H9 (cell line): Measurements from ENCODE around the gene TTN. TPM values are rescaled to one million over a fixed set of nuclear protein-coding genes. Genes with fewer than 3 reads are reported as not detected.

Source experiments
- DNase-seq: peaks from one replicate; pipeline ENCODE4 v3.0.0-alpha.2; 2017
- H2AFZ ChIP-seq: one replicate; pipeline ENCODE4 v1.6.1; 2013; ENCODE audit warnings: mild to moderate bottlenecking, low read length, control low read depth, moderate library complexity
- H2AK5ac ChIP-seq: 2 replicates; pipeline ENCODE4 v1.6.1; 2013; ENCODE audit warnings: low read length, control low read depth, mixed read lengths; ENCODE audit not compliant: insufficient read length
- H2BK120ac ChIP-seq: one replicate; pipeline ENCODE4 v1.6.1; 2013; ENCODE audit warnings: low read depth, mild to moderate bottlenecking, low read length, control low read depth, inconsistent platforms; ENCODE audit not compliant: poor library complexity, severe bottlenecking
- H2BK12ac ChIP-seq: 2 replicates; pipeline ENCODE4 v1.6.1; 2013; ENCODE audit warnings: low read length, control low read depth, mixed read lengths, low read depth; ENCODE audit not compliant: insufficient read length
- H2BK15ac ChIP-seq: 2 replicates; pipeline ENCODE4 v1.6.1; 2013; ENCODE audit warnings: low read depth, low read length, control low read depth
- H2BK20ac ChIP-seq: one replicate; pipeline ENCODE4 v1.6.1; 2013; ENCODE audit warnings: low read depth, mild to moderate bottlenecking, low read length, control low read depth, inconsistent platforms; ENCODE audit not compliant: poor library complexity, severe bottlenecking
- H2BK5ac ChIP-seq: 2 replicates; pipeline ENCODE4 v1.6.1; 2013; ENCODE audit warnings: low read length, control low read depth, mixed read lengths; ENCODE audit not compliant: insufficient read length
- H3K14ac ChIP-seq: 2 replicates; pipeline ENCODE4 v1.6.1; 2013; ENCODE audit warnings: low read length, control low read depth; ENCODE audit not compliant: insufficient read depth
- H3K18ac ChIP-seq: 2 replicates; pipeline ENCODE4 v1.6.1; 2013; ENCODE audit warnings: low read depth, mild to moderate bottlenecking, mixed read lengths, low read length, control low read depth; ENCODE audit not compliant: insufficient read length
- H3K23ac ChIP-seq: 2 replicates; pipeline ENCODE4 v1.6.1; 2013; ENCODE audit warnings: low read length, control low read depth, mixed read lengths, low read depth; ENCODE audit not compliant: insufficient read length
- H3K23me2 ChIP-seq: 2 replicates; pipeline ENCODE4 v1.6.1; 2013; ENCODE audit warnings: low read depth, mild to moderate bottlenecking, mixed read lengths, low read length, control low read depth; ENCODE audit not compliant: insufficient read length, poor library complexity, severe bottlenecking
- H3K27ac ChIP-seq: 2 replicates; pipeline ENCODE4 v1.5.1; 2013; ENCODE audit warnings: low read length, control low read depth, mixed read lengths, low read depth; ENCODE audit not compliant: insufficient read length
- H3K27me3 ChIP-seq: 2 replicates; pipeline ENCODE4 v1.6.1; 2013; ENCODE audit warnings: low read length, control low read depth, inconsistent platforms; ENCODE audit not compliant: insufficient read depth
- H3K4ac ChIP-seq: 2 replicates; pipeline ENCODE4 v1.6.1; 2013; ENCODE audit warnings: low read depth, mild to moderate bottlenecking, control low read depth, inconsistent platforms, low read length, moderate library complexity
- H3K4me1 ChIP-seq: 2 replicates; pipeline ENCODE4 v1.6.1; 2013; ENCODE audit warnings: low read length, control low read depth, inconsistent platforms; ENCODE audit not compliant: insufficient read depth
- H3K4me2 ChIP-seq: 2 replicates; pipeline ENCODE4 v1.6.1; 2013; ENCODE audit warnings: low read length, control low read depth, mixed read lengths; ENCODE audit not compliant: insufficient read length, insufficient read depth
- H3K56ac ChIP-seq: 2 replicates; pipeline ENCODE4 v1.6.1; 2013; ENCODE audit warnings: low read depth, mild to moderate bottlenecking, mixed read lengths, low read length, control low read depth; ENCODE audit not compliant: insufficient read length
- H3K79me1 ChIP-seq: 2 replicates; pipeline ENCODE4 v1.6.1; 2013; ENCODE audit warnings: low read depth, mild to moderate bottlenecking, moderate library complexity, low read length, control low read depth, inconsistent platforms; ENCODE audit not compliant: insufficient read depth, poor library complexity, severe bottlenecking
- H3K79me2 ChIP-seq: 2 replicates; pipeline ENCODE4 v1.6.1; 2013; ENCODE audit warnings: low read length, control low read depth, inconsistent platforms; ENCODE audit not compliant: insufficient read depth
- H3K9ac ChIP-seq: 2 replicates; pipeline ENCODE4 v1.6.1; 2013; ENCODE audit warnings: low read length, control low read depth, mixed read lengths; ENCODE audit not compliant: insufficient read length; ENCODE audit errors: extremely low read depth
- H3K9me3 ChIP-seq: one replicate; pipeline ENCODE4 v1.6.1; 2013; ENCODE audit warnings: low read depth, low read length, inconsistent platforms; ENCODE audit not compliant: control insufficient read depth
- H3T11ph ChIP-seq: one replicate; pipeline ENCODE4 v1.6.1; 2013; ENCODE audit warnings: mild to moderate bottlenecking, low read length, control low read depth, inconsistent platforms
- H4K20me1 ChIP-seq: one replicate; pipeline ENCODE4 v1.6.1; 2013; ENCODE audit not compliant: control insufficient read depth, insufficient read length, insufficient read depth
- H4K5ac ChIP-seq: 2 replicates; pipeline ENCODE4 v1.6.1; 2013; ENCODE audit warnings: low read depth, mild to moderate bottlenecking, mixed read lengths, low read length, control low read depth; ENCODE audit not compliant: insufficient read length
- H4K8ac ChIP-seq: replicated peaks from 2 replicates; pipeline ENCODE4 v1.6.1; 2013; ENCODE audit warnings: low read length, control low read depth, mixed read lengths, low read depth; ENCODE audit not compliant: insufficient read length
- H4K91ac ChIP-seq: 2 replicates; pipeline ENCODE4 v1.6.1; 2013; ENCODE audit warnings: low read depth, mild to moderate bottlenecking, moderate library complexity, mixed read lengths, low read length, control low read depth; ENCODE audit not compliant: insufficient read length
- H3K27ac Mint-ChIP-seq, 3 experiments: 2 replicates in 2 of 3; 3 replicates in 1 of 3; pipeline ENCODE4 v1.8.0; 2020 to 2021; ENCODE audit warnings: mixed read lengths in 3 of 3, mild to moderate bottlenecking in 1 of 3, moderate library complexity in 1 of 3
- H3K27me3 Mint-ChIP-seq: 2 replicates; pipeline ENCODE4 v1.8.0; 2021; ENCODE audit warnings: low read depth, mild to moderate bottlenecking, moderate library complexity, mixed read lengths
- H3K36me3 Mint-ChIP-seq, 3 experiments: 2 replicates in 2 of 3; 3 replicates in 1 of 3; pipeline ENCODE4 v1.8.0; 2020 to 2021; ENCODE audit warnings: low read depth in 3 of 3, mixed read lengths in 3 of 3; ENCODE audit not compliant: insufficient read depth in 1 of 3
- H3K4me1 Mint-ChIP-seq, 2 experiments: 2 replicates each; pipeline ENCODE4 v1.8.0; 2020; ENCODE audit warnings: mixed read lengths in 2 of 2
- H3K4me3 Mint-ChIP-seq, 2 experiments: 2 replicates in 1 of 2; 3 replicates in 1 of 2; pipeline ENCODE4 v1.8.0; 2020 to 2021; ENCODE audit warnings: mild to moderate bottlenecking in 2 of 2, mixed read lengths in 2 of 2, moderate library complexity in 1 of 2
- H3K9me3 Mint-ChIP-seq, 2 experiments: 2 replicates in 1 of 2; 3 replicates in 1 of 2; pipeline ENCODE4 v1.8.0; 2020; ENCODE audit warnings: mild to moderate bottlenecking in 2 of 2, mixed read lengths in 2 of 2, moderate library complexity in 1 of 2
- CTCF ChIP-seq: fragments of 200-600 bp; sonication (generic); conservative IDR thresholded peaks from 3 replicates; pipeline ENCODE4 v1.8.0; 2021; ENCODE audit warnings: antibody characterized with exemption, mild to moderate bottlenecking
- WGBS: extraction: QIAGEN DNeasy Blood & Tissue Kit; methylation state at CpG from one replicate; pipeline ENCODE4 v1.1.7; 2013; ENCODE audit warnings: missing lambda C conversion rate, low lambda C conversion rate, mixed read lengths; ENCODE audit not compliant: insufficient read length; ENCODE audit errors: extremely low coverage; 5-methylcytosine and 5-hydroxymethylcytosine counted together
- total RNA-seq: library from RNA; stranded (reverse); gene quantifications from 2 replicates; pipeline ENCODE4 v1.2.1, GENCODE V29; 2021

Gene TTN
- total RNA-seq, 1 experiment from 2014 or later = 0.70 TPM

- Histone ChIP-seq H2AFZ (no peak overlapping the region), H2BK20ac (no peak overlapping the region), H3K27me3 (no peaks in the 10 kb centered on the region), H3K79me1 (no peaks in the 10 kb centered on the region), H3T11ph (no peak overlapping the region), H2BK12ac (no peak overlapping the region), H3K9ac (no peak overlapping the region), H3K9me3 (no peaks in the 10 kb centered on the region), H3K79me2 (no peaks in the 10 kb centered on the region), H3K4me1 (no peaks in the 10 kb centered on the region), H2AK5ac (no peak overlapping the region), H2BK5ac (no peak overlapping the region), H3K23me2 (no peaks in the 10 kb centered on the region), H2BK15ac (no peak overlapping the region), H2BK120ac (no peak overlapping the region), H4K8ac (no peak overlapping the region), H4K5ac (no peak overlapping the region), H4K91ac (no peak overlapping the region), H3K4ac (no peak overlapping the region), H3K23ac (no peak overlapping the region), H3K18ac (no peak overlapping the region), H3K56ac (no peak overlapping the region), H4K20me1 (no peaks in the 10 kb centered on the region), H3K27ac (no peak overlapping the region), H3K4me2 (no peak overlapping the region), H3K14ac (no peak overlapping the region)
- H3K36me3 Mint-ChIP-seq = no peaks in the 10 kb centered on the region
- no peak for TF ChIP-seq CTCF
- H3K4me1 Mint-ChIP-seq = peaks cover 10 to 15% of the 10 kb centered on the region in 2 experiments
- H3K4me3 Mint-ChIP-seq = no peak overlapping the region
- H3K9me3 Mint-ChIP-seq = peaks cover 0 to 3% of the 10 kb centered on the region in 2 experiments; a peak in 1 of 5 replicates
- H3K27me3 Mint-ChIP-seq = no peaks in the 10 kb centered on the region
- WGBS = no CpG with 5 or more reads among the region's 2 CpGs
- DNase-seq = no peak
- H3K27ac Mint-ChIP-seq = peak overlapping the region in 1 of 3 experiments; percentile 60; a peak in 1 of 7 replicates
Observed at GRCh38 chr2:178830451-178830850, 23.2 kb upstream of the TTN start.
